GM19328 (cell line): ENCODE data around the gene NTRK1.

ENCODE experiments used
- ATAC-seq: cut with Tn5 transposase; IDR thresholded peaks from one replicate; pipeline ENCODE4 v1.9.1; 2021; ENCODE audit warnings: mild to moderate bottlenecking, moderate library complexity; ENCODE audit not compliant: unreplicated experiment

Gene NTRK1

DNA sequence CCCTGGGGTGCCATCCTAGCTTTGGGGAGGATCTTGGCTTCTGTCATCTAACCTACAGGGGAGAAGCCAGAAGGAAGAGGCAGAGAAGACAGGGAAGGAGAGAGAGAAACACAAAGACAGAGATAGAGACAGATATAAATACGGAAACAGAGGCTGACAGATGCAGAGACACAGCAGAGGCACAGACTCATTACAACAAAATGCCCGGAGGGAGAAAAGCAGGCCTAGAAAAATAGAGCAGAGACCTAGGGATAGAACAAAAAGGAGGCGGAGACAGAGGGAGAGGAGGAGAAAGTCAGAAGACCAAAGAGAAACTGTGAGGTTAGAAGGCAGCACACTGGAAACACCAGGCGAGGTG, 34.8 kb downstream of the NTRK1 start:
- ATAC-seq, result no peak

DNA sequence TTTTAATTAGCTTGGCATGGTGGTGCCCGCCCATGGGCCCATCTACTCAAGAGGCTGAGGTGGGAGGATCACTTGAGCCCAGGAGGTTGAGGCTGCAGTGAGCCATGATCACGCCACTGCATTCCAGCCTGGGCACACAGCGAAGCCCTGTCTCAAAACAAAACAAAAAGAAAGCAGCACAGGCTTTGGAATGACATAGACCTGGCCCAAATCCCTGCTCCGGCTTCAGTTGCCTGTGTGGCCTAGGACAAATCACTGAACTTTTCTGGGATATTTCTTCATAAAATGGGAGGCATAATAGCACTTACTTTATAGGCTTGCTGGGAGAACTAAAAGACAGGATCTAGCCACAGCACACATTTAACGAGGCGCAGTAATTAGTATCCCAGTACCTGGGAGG, 35.3 kb downstream of the NTRK1 start:
- no peak for ATAC-seq

DNA sequence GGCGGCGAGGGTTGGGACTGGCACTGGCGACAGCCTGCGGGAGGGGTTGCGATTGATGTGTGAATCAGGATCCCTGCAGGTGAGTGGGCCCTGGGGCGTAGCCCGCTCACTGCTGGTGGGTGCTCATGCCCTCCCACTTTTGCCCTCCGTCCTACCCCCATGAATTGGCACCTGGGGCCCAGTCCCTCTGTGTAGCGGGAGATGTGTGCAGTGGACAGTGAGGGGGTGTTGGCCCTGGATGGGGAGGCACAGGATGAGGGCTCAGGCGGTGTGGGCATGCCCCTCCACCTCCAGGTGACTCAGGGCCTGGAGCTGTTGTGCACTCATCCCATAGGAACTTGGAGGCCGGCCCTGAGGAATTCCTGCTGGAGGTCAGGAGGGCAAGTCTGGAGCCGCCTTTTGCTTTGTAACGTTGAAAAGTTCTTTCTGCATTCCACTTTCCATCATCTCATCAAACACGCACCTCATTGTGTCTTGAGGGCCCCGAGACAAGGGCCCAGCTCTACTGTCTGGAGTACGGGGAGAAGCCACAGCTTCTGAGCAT, 35.9 kb downstream of the NTRK1 start:
- ATAC-seq, result no peak

DNA sequence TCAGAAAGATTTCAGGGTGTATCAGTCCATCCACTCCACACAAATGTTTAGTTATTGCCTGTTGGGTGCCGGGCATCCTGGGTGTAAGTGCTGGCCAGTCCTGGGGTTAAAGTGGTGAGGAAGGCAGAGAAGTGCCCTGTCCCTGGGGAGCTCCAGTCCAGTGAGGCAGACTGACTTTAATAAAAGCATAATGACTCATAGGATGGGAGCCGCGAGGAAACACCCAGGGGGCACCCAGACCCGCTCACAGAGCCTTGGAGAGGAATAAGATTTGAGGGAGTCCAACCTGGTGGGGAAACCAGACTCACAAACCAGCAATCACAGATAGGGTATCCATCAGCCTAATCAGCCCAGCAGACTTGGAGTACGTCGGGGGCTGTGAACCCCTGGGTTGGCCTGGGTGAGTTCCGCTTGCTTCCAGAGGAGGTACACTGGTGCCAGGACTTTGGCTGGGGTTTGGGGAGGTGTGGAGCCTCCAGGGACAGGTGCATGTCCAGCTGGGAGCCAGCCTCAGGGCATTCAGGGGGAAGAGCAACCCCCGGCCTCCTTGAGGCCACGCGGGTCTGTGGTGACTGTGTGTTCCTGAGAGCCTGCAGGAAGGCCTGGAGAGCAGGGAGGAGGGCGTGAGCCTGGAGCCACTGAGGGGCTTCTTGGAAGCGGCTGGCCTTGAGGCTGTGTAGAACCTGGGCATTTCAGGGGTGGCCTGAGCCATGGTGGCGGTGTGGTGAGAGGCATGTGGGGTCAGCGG, 36.6 kb downstream of the NTRK1 start:
- no peak for ATAC-seq

DNA sequence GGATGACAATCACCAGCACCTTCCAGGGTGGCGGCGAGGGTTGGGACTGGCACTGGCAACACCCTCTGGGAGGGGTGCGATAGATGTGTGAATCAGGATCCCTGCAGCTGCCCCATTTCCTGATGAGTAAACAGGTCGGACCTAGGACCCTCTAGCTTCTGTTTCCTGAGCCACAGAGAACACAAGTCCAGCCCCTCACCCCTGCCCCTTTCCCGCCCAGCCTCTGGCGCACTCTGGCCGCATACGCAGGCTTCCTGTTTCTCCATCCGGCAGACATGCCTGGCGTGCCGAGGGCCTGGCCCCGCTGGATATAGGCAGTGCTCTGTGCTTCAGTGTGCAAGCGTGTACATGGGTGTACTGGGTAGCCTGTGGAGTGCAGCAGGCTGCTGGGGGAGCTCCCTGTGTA, 37.5 kb downstream of the NTRK1 start:
- ATAC-seq, result no peak

DNA sequence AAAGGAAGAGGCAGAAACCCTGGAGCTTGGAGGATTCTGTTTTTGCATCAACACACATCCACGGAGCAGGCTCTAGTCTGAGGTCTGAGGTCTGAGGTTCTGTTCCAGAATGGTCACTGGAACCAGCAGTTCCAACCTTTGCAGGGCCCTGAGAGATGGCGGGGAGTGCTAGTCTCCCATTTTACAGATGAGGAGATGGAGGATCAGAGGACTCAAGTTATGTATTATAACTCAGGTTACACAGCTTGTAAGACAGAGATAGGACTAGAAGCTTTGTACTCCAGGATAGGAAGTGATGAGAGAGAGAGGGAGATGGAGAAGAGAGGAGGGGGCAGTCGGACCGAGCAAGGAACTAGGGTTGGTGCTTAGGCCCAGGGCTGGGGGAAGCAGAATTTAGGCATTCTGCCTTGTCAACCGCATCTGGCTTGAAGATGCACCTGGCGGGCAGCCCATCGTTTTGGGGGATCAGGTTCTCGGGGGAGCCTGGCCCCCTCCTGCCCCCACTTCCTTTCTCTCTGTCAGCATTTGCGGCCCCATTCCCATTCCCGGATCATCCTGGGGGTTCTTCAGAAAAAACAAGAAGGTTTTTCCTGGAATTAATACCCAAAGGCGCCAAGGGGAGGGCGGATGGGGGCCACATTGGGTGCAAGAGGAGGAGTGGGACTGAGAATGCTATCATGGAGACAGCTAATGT, 38.5 kb downstream of the NTRK1 start:
- ATAC-seq, result no peak

DNA sequence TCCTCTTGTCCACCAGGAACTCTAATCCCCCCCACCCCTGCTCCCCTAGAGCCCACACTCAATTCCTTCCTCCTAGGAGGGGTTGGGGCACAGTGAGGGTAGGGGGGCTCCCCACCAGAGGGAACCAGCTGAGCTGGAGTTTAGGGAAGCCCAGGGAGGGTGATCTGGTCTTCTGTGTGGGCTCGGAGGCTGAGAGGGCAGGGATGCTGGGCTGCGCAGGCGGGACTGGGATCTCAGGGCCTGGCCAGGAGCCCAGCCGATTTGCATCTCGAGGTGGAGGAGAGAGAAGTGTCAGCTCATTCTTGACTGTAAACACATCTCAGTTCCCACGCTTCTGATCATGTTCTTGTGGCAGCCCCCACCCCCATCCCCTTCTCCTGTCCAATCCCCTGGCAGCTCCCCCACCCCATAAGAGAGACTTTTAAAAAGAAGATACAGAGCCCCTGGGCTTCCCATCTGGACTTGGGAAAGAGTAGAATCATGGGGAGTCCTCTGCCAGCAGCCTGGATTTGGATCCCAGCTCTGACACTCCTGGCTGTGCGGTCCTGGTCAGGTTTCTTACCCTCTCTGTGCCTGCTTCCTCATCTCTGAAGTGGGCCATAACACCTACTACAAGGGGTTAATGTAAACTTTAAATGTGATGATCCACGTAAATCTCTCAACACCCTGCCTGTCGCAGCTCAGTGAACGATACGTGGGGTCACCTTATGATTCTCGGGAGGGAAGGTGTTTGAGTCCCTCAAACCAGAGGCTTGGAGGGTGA, 39.5 kb downstream of the NTRK1 start:
- ATAC-seq, result no peak

DNA sequence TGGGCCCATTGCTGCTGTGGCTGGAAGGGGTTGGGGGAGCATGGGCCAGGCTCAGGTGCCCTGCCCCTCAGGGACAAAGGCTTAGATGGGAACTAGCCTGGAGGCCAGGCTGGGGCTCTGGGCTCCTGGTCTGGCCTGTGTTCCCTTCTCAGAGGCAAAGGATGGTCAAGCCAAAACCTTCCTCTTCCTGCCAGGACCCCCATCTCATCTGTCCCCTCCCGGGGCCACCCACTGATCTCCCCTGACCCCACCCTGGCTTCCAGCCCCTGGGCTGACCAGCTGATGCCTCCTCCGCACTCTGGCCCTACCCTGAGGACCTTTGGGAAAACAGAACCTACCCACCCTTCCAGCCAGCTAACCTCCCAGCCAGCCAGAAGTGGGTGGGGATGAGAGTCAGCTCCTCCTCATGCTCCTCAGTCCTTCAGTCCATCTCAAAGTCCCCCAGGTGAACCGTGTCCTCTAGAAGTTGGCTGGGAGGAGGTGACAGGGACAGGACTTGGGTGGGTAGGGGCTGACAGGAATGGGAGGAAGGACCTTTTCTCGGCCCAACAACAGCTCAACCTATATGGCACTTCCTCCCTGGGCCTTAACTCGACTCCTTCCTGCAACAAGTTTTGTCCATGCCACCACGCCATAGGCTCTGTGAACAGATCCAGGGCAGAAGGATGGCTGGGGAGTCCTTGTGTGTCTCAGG, 40.4 kb downstream of the NTRK1 start:
- no peak for ATAC-seq

DNA sequence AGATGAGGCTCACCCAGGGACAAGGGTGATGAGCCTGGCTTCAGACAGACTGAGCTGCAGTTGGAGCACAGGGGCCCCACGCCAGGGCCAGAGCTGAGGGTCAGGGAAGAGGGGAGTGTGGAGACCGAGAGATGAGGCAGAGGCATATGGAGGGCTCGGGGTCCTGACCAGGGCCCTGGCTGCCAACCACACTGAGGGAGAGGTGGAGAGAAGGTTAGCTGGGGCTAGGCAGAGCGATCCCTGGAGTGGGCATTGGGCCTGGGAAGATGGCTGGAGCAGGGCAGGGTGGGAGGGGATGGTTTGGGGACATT, 40.9 kb downstream of the NTRK1 start:
- ATAC-seq, result no peak

DNA sequence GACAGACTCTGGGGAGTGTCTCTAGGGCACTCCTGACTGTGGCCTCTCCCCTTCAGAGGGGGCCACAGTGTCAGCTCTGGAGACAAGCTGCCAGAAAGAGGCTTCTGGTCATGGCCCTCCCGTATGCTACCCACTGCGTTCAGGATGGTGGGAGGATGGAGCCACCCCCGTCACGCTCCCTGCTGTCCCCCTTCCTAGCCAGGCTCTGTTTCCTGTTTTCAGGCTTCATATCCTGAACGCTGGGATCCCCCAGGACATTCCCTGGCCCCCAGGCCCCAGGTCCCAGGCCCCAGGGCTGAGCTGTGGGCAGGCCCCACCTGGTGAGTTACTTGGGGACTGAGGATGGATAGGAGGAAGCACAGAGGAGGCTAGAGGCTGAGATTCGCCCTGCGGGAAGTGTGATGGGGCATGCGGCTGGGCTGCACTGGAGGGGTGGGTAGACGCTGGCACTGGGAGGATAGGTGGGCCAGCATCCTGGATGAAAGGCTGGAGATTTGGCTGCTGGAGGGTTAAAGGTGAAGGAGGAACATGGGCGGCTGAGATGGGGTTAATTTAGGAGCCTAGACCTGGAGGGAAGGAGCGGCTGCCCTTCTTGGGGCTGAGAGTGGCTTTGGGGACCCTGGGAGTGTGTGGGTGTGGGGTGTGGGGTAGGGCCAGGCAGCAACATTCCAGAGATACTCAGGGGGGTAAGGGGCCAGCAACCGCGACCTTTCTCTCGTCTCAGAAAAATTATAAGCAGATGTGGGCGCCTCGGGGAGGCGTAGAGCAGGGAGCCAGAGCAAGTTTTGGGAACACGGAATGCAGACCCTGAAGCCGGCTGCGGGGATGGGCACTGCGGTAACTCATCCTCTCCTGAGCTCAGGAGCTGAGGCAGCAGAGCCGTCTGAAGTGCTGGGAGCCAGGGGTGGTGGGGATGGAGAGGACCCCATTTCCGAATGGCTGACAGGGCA, 41.6 kb downstream of the NTRK1 start:
- no peak for ATAC-seq

DNA sequence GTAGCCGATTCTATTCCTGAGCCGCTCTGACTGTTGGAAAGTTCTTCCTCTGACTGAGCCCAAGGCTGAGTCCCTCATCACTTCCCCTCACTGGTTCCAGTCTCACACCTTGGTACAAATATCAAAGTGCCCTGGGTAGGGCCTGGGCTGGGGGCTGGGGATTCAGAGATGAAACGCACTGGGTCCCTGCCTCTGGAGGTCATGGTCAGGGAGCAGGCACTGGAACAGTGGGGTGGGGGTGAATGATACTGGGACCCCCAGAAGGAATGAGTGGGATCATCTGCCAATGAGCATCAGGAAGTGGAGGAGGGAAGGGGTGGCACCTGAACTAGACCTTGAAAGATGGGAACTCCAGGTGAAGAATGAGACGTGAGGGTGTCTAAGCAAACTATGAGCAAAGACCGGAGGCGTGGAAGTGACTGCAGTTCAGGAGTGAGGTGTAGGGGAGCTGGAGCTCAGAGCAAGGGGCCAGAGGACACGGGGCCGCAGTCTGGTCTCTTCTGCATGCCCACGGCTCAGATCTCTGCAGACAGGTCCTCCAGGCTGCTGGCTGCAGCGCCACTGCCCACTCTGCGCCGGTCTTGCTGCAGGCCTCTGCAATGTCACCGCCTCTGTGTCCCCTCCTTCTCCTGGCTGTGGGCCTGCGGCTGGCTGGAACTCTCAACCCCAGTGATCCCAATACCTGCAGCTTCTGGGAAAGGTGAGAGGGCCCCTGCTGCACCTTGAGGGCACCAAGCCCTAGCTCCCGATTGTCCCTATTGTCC, 42.8 kb downstream of the NTRK1 start:
- no peak for ATAC-seq

DNA sequence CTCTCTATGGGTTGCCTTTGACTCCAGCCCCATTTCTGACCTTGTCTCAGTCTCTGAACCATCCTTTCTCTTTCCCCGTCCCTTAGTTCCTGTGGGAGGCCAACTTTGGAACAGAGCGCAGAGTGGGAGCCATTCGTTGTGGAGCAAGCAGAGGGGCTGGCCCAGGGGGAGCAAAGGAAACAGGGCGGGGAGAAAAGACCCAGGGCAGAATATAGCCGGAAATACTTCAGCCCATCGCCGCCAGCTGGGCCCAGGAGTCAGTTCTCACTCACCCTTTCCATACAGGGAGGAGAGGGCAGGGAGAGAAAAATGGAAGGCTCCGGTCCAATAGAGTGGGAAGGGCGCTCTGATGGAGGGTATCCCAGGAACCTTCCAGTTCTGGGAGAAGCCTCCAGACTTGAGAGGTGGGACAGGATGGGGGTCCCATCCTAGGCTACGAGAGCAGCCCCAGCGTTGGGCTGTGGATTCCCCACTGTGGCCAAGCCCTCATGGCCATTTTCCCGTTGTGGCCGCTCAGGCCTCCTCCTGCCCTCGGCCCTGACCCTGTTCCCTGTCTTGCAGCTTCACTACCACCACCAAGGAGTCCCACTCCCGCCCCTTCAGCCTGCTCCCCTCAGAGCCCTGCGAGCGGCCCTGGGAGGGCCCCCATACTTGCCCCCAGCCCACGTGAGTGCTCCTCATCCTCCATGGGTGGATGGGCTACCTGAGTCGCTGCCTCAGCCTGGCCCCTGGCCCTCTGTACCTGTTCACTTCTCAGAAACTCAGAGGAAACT, 43.7 kb downstream of the NTRK1 start:
- no peak for ATAC-seq

DNA sequence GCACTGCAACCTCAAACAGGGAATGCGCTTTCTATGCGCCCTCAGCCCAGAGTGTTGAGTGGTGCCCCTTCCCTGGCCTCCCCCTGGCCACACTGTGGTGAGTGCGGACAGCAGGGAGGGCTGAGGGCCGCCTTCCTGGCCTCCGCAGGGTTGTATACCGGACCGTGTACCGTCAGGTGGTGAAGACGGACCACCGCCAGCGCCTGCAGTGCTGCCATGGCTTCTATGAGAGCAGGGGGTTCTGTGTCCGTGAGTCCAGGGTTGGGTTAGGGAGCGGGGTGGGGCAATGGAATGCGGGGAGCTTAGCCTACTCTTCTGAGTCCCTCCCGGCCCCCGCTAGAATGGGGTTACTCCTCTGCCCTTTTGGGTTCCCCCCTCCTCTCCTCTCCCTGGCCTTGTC, 44.5 kb downstream of the NTRK1 start:
- ATAC-seq, result no peak

DNA sequence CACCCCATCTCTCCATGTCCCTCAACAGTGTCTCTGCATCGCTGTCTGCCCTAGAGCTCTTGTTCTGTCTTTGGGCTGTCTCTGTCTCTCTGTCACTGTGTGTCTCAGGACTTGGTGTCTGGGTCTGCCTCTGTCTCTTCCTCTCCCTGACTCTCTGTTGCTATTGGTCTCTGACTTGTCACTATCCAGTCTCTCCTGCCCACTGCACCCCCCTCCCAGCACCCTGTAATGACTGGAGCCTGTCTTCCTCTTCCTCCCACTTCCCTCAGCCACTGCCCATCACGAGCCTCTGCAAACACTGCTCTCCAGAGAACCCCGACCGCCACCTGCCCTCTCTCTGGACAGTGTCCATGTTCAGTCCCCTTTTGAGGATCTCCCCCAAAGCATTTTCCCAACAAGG, 45.0 kb downstream of the NTRK1 start:
- ATAC-seq, result no peak

DNA sequence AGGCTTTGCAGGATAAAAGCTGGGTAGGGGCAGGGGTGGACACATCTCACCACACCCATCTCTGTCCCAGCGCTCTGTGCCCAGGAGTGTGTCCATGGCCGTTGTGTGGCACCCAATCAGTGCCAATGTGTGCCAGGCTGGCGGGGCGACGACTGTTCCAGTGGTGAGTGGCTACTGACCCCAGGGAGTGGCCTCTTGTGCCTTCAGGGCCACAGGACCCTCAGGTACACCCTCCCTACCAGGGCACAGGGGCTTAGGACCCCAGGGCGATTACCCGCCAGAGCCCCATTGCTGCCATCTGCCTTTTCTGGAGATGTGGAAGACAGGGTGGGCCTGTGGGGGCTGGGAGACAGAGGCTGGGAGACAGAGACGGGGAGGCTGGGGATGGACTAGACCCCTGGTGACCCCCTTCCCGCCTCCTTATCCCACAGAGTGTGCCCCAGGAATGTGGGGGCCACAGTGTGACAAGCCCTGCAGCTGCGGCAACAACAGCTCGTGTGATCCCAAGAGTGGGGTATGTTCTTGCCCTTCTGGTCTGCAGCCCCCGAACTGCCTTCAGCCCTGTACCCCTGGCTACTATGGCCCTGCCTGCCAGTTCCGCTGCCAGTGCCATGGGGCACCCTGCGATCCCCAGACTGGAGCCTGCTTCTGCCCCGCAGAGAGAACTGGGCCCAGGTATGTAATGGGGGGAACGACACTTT, 45.7 kb downstream of the NTRK1 start:
- no peak for ATAC-seq

DNA sequence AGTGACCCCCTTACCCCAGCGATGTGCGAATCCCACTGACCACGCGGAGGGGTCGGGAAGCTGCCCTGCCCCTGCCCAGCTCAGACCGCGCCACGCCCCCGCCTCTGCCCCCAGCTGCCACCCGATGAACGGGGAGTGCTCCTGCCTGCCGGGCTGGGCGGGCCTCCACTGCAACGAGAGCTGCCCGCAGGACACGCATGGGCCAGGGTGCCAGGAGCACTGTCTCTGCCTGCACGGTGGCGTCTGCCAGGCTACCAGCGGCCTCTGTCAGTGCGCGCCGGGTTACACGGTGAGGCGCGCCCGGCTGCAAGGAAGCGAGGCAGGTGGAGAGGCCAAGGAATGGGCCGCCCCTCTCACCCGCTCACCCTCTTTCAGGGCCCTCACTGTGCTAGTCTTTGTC, 47.9 kb downstream of the NTRK1 start:
- ATAC-seq, result no peak

DNA sequence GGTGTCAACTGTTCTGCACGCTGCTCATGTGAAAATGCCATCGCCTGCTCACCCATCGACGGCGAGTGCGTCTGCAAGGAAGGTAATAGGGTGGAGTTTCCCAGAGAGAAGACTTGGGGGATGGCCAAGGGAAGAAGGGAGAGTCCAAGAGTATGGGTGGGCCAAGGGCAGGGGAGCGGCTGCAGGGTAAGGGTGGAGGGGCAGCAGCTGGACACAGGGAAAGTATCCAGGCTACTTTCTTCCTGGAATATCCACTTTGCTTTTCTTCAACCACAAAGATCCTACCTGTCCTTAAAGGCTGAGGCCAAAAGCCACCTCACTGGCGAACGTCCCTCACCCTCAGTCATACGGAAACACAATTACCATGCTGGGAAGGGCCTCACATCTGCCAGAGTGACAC, 48.3 kb downstream of the NTRK1 start:
- no peak for ATAC-seq

DNA sequence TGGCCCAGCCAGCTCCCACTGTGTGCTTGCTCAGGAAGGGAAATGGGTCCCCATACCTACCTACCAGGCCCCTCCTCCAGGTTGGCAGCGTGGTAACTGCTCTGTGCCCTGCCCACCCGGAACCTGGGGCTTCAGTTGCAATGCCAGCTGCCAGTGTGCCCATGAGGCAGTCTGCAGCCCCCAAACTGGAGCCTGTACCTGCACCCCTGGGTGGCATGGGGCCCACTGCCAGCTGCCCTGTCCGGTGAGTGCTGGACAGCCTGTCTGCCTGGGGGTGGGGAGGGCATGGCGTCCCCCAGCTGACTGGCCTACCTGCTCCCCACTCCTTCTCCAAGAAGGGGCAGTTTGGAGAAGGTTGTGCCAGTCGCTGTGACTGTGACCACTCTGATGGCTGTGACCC, 49.0 kb downstream of the NTRK1 start:
- ATAC-seq, result no peak
